ENCODE measurements around the gene FANCC.

- TF ChIP-seq ZNF384 (IDR thresholded peaks at IDR 0.05) (no peak), SP1 (IDR thresholded peaks at IDR 0.05) (no peak), L3MBTL2 (conservative IDR thresholded peaks at IDR 0.05) (no peak), LEF1 (IDR thresholded peaks at IDR 0.05; ENCODE audit: borderline replicate concordance) (no peak), BHLHE40 (IDR thresholded peaks at IDR 0.05; ENCODE audit: borderline replicate concordance) (no peak), FOXK2 (IDR thresholded peaks at IDR 0.05) (no peak)
- TF ChIP-seq, protein P1, sequence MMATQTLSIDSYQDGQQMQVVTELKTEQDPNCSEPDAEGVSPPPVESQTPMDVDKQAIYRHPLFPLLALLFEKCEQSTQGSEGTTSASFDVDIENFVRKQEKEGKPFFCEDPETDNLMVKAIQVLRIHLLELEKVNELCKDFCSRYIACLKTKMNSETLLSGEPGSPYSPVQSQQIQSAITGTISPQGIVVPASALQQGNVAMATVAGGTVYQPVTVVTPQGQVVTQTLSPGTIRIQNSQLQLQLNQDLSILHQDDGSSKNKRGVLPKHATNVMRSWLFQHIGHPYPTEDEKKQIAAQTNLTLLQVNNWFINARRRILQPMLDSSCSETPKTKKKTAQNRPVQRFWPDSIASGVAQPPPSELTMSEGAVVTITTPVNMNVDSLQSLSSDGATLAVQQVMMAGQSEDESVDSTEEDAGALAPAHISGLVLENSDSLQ (IDR thresholded peaks at IDR 0.05), result no peak
These were observed 234.3 kb downstream of the FANCC start for GRCh38 chr9:95083086-95083768.

All from HEK293T (cell line).